Coronary artery (tissue), 2 donors: ENCODE measurements around the gene ZNF732.

Experiments
- DNase-seq: peaks from one replicate; pipeline ENCODE4 v3.0.0-alpha.2; 2017; ENCODE audit warnings: low spot score
- H3K27ac ChIP-seq, 2 donors: fragments of 200-600 bp; sonication (generic); one replicate each; pipeline ENCODE4 v1.5.1; 2016 to 2019
- H3K4me3 ChIP-seq: fragments of 200-600 bp; sonication (generic); 2 replicates; pipeline ENCODE4 v1.5.1; 2016; ENCODE audit warnings: mild to moderate bottlenecking, moderate library complexity
- TF ChIP-seq, protein P1 (sequence below): fragments of 200-600 bp; sonication (generic); IDR thresholded peaks from one replicate; pipeline ENCODE4 v1.5.1; 2019; ENCODE audit warnings: antibody characterized with exemption

ZNF732 gene

DNA sequence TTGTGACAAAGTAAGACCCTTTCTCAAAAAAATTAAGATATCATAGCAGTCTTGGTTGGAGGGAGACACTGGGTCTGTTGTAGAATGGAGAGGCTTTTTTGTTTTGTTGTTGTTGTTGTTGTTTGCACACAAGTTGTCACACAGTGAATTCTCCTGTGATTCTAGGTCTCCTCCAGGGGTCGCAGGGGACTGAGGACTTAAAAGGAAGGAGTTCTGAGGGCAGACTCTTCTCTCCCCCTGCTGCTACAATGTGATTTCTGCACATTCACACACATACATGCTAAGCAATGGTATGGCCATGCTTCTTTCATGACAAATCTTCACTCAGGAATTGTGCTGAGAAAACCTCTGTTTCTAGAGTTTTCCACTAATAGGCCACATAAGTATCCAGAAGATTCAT is 71.1 kb downstream of the ZNF732 start:
- TF ChIP-seq, protein P1, sequence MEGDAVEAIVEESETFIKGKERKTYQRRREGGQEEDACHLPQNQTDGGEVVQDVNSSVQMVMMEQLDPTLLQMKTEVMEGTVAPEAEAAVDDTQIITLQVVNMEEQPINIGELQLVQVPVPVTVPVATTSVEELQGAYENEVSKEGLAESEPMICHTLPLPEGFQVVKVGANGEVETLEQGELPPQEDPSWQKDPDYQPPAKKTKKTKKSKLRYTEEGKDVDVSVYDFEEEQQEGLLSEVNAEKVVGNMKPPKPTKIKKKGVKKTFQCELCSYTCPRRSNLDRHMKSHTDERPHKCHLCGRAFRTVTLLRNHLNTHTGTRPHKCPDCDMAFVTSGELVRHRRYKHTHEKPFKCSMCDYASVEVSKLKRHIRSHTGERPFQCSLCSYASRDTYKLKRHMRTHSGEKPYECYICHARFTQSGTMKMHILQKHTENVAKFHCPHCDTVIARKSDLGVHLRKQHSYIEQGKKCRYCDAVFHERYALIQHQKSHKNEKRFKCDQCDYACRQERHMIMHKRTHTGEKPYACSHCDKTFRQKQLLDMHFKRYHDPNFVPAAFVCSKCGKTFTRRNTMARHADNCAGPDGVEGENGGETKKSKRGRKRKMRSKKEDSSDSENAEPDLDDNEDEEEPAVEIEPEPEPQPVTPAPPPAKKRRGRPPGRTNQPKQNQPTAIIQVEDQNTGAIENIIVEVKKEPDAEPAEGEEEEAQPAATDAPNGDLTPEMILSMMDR: no peak
- Histone ChIP-seq H3K27ac (no peak overlapping the region), H3K4me3 (no peak overlapping the region)
- no peak for DNase-seq

DNA sequence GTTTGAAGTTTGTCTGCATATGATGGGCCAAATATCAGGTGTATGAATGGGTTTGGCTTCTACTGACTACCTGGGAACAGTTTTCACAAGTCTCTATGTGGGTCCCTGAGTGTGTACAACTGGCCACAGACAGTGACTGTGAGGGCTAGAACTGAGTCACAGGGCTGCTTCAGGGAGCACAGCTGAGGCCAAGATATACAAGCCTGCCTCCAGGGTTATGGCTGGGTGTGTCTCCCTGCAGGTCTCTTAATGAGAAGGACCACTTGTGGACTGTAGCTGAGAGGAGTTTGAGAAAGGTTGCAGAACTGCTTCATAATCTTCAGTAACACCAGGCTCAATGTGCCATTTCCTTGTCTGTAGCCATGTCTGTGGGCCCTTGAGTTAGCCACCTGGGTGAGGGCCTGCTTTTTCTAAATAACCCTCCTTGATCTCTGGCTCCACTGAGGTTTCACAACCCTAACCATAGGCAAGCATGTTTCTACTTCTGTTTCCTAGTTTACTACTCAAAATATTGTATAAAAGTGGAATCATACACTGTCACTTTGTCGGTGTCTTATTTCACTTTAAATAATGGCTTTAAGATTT is 81.3 kb downstream of the ZNF732 start:
- no peak for DNase-seq
- TF ChIP-seq, protein P1: no peak

More for the DNA sequence above, 81.3 kb downstream of the ZNF732 start:
- no peak overlapping the region for H3K27ac ChIP-seq
- no peak overlapping the region for H3K4me3 ChIP-seq
